GM23248 (cell line): ENCODE measurements around the gene HABP4.

Experiments used
- EZH2 ChIP-seq: fragments of 200-600 bp; sonication (generic); IDR thresholded peaks from 2 replicates; pipeline ENCODE4 v1.6.1; 2018; ENCODE audit warnings: antibody characterized with exemption, mild to moderate bottlenecking; ENCODE audit not compliant: insufficient read depth, poor library complexity, severe bottlenecking
- EZH2phosphoT487 ChIP-seq: fragments of 200-600 bp; sonication (generic); IDR thresholded peaks from 2 replicates; pipeline ENCODE4 v1.6.1; 2018; ENCODE audit warnings: antibody characterized with exemption, moderate library complexity, mild to moderate bottlenecking, low read depth; ENCODE audit not compliant: insufficient read depth

- TF ChIP-seq EZH2phosphoT487 (no peak), EZH2 (no peak)
Observed at GRCh38 chr9:96435345-96435744, 14.6 kb upstream of the HABP4 start.
